CD14-positive monocyte (primary cell): Measurements from ENCODE around the gene SNAP47. TPM values are rescaled to one million over a fixed set of nuclear protein-coding genes. Genes with fewer than 3 reads are reported as not detected.

ENCODE experiments used
- DNase-seq, 3 donors: peaks; one replicate each; pipeline ENCODE4 v3.0.0-alpha.2; 2011 to 2022
- H2AFZ ChIP-seq: 2 replicates; pipeline ENCODE4 v1.6.0; 2012; ENCODE audit warnings: mild to moderate bottlenecking, low read depth, low read length, inconsistent platforms; ENCODE audit not compliant: insufficient read depth, poor library complexity, severe bottlenecking
- H3K27ac ChIP-seq, 2 donors: 1 replicate in 1 of 2; 2 replicates in 1 of 2; pipeline ENCODE4 v1.5.1; 2012 to 2013; ENCODE audit warnings: low read length in 2 of 2, control low read depth in 1 of 2, inconsistent platforms in 1 of 2, low read depth in 1 of 2, mild to moderate bottlenecking in 1 of 2
- H3K27me3 ChIP-seq, 2 donors: one replicate each; pipeline versions ENCODE4 v1.6.0 to v1.6.1; 2011 to 2013; ENCODE audit warnings: low read length in 2 of 2; ENCODE audit not compliant: control insufficient read depth in 2 of 2, insufficient read depth in 2 of 2
- H3K36me3 ChIP-seq, 2 donors: replicated peaks in 1 of 2; 1 replicate in 1 of 2; 2 replicates in 1 of 2; pipeline versions ENCODE4 v1.5.1 to v1.6.1; 2012 to 2013; ENCODE audit warnings: low read length in 2 of 2, control low read depth in 1 of 2, inconsistent platforms in 1 of 2, mild to moderate bottlenecking in 1 of 2; ENCODE audit not compliant: insufficient read depth in 2 of 2, control insufficient read depth in 1 of 2
- H3K4me1 ChIP-seq, 2 donors: 1 replicate in 1 of 2; 2 replicates in 1 of 2; pipeline versions ENCODE4 v1.5.1 to v1.6.1; 2012 to 2013; ENCODE audit warnings: low read length in 2 of 2, control low read depth in 1 of 2, inconsistent platforms in 1 of 2, mild to moderate bottlenecking in 1 of 2, moderate library complexity in 1 of 2; ENCODE audit not compliant: insufficient read depth in 2 of 2, control insufficient read depth in 1 of 2
- H3K4me2 ChIP-seq: replicated peaks from 2 replicates; pipeline ENCODE3; 2012; ENCODE audit warnings: low read length, moderate library complexity, mild to moderate bottlenecking; ENCODE audit not compliant: poor library complexity, severe bottlenecking; ENCODE audit errors: extremely low read depth
- H3K4me3 ChIP-seq, 3 experiments: fragments of 200-600 bp in 1 of 3; sonication (generic) in 1 of 3; replicated peaks in 1 of 3; 1 replicate in 2 of 3; 2 replicates in 1 of 3; pipeline ENCODE4 v1.5.1; 2011 to 2013; ENCODE audit warnings: low read length in 3 of 3, mild to moderate bottlenecking in 3 of 3, control low read depth in 2 of 3, low read depth in 2 of 3, inconsistent platforms in 1 of 3, moderate library complexity in 1 of 3
- H3K79me2 ChIP-seq: 2 replicates; pipeline ENCODE4 v1.6.0; 2012; ENCODE audit warnings: mild to moderate bottlenecking, control low read depth, inconsistent platforms, low read length, moderate library complexity; ENCODE audit not compliant: insufficient read depth
- H3K9ac ChIP-seq: 2 replicates; pipeline ENCODE4 v1.6.0; 2017; ENCODE audit warnings: low read length, mild to moderate bottlenecking; ENCODE audit not compliant: insufficient read depth, poor library complexity, severe bottlenecking
- H3K9me3 ChIP-seq, 2 donors: replicated peaks in 1 of 2; 1 replicate in 1 of 2; 2 replicates in 1 of 2; pipeline versions ENCODE4 v1.5.1 to v1.6.1; 2012 to 2013; ENCODE audit warnings: low read length in 2 of 2, control low read depth in 1 of 2; ENCODE audit not compliant: control insufficient read depth in 1 of 2, insufficient read depth in 1 of 2
- H4K20me1 ChIP-seq: 2 replicates; pipeline ENCODE4 v1.6.0; 2012; ENCODE audit warnings: mild to moderate bottlenecking, low read length, control low read depth, moderate library complexity; ENCODE audit not compliant: insufficient read depth
- H3K27ac Mint-ChIP-seq, 7 donors: one replicate each; pipeline ENCODE4 v1.8.0; 2020; ENCODE audit warnings: mild to moderate bottlenecking in 7 of 7, mixed read lengths in 7 of 7, moderate library complexity in 6 of 7, inconsistent platforms in 2 of 7
- H3K27me3 Mint-ChIP-seq, 3 donors: one replicate each; pipeline ENCODE4 v1.8.0; 2021 to 2022; ENCODE audit warnings: low read depth in 3 of 3, mild to moderate bottlenecking in 3 of 3, mixed read lengths in 3 of 3, moderate library complexity in 3 of 3, inconsistent platforms in 1 of 3
- H3K36me3 Mint-ChIP-seq, 2 donors: one replicate each; pipeline ENCODE4 v1.8.0; 2020; ENCODE audit warnings: mixed read lengths in 2 of 2, inconsistent platforms in 1 of 2, mild to moderate bottlenecking in 1 of 2
- H3K4me1 Mint-ChIP-seq: one replicate; pipeline ENCODE4 v1.8.0; 2020; ENCODE audit warnings: mild to moderate bottlenecking, mixed read lengths
- H3K4me3 Mint-ChIP-seq, 2 donors: one replicate each; pipeline ENCODE4 v1.8.0; 2020; ENCODE audit warnings: mild to moderate bottlenecking in 2 of 2, mixed read lengths in 2 of 2, moderate library complexity in 1 of 2
- H3K9me3 Mint-ChIP-seq, 7 donors: one replicate each; pipeline ENCODE4 v1.8.0; 2020 to 2022; ENCODE audit warnings: mixed read lengths in 7 of 7, mild to moderate bottlenecking in 6 of 7, moderate library complexity in 6 of 7, inconsistent platforms in 2 of 7
- CTCF ChIP-seq: fragments of 200-600 bp; IDR thresholded peaks from one replicate; pipeline ENCODE4 v1.8.0; 2022; ENCODE audit warnings: antibody characterized with exemption, mild to moderate bottlenecking
- WGBS: methylation state at CpG from one replicate; pipeline ENCODE4 v1.1.5; 2013; ENCODE audit warnings: missing lambda C conversion rate; ENCODE audit not compliant: insufficient coverage; 5-methylcytosine and 5-hydroxymethylcytosine counted together
- intact Hi-C, 2 donors: fragments of 100-400 bp; cut with micrococcal nuclease; formaldehyde crosslinking; loops; one replicate each; pipeline versions ENCODE4 v1.15.0 to v1.15.1; 2023
- polyA plus RNA-seq, 3 donors: library from polyadenylated mRNA; depleted of rRNA in 1 of 3; unstranded in 2 of 3; stranded (reverse) in 1 of 3; fragments of 300-500 nt in 2 of 3; fragments of >200 nt in 1 of 3; fragmentation: Illumina TruSeq in 2 of 3; gene quantifications; 1 replicate in 2 of 3; 2 replicates in 1 of 3; pipeline ENCODE4 v1.2.3, GENCODE V29; 2012 to 2021

Gene SNAP47
- polyA plus RNA-seq, 3 donors: 15.4 to 25.0 (median 20.5) TPM

- no peak overlapping the region for H3K27ac Mint-ChIP-seq
- H2AFZ ChIP-seq: no peak overlapping the region
- peaks cover 0 to 1% (median 0%) of the 10 kb centered on the region in 7 donors for H3K9me3 Mint-ChIP-seq
These were observed 57.2 kb downstream of the SNAP47 start for GRCh38 chr1:227792216-227793078.

More at GRCh38 chr1:227792216-227793078, 57.2 kb downstream of the SNAP47 start:
- Histone ChIP-seq H3K4me3 (no peak overlapping the region), H3K36me3 (no peaks in the 10 kb centered on the region), H3K27ac (no peak overlapping the region), H3K27me3 (peaks cover 0 to 17% of the 10 kb centered on the region in 2 donors), H4K20me1 (no peaks in the 10 kb centered on the region), H3K79me2 (no peaks in the 10 kb centered on the region), H3K4me1 (peaks cover 9 to 10% of the 10 kb centered on the region in 2 donors), H3K4me2 (no peak overlapping the region), H3K9ac (no peak overlapping the region), H3K9me3 (no peaks in the 10 kb centered on the region)
- no peak for TF ChIP-seq CTCF
- Mint-ChIP-seq H3K4me3 (no peak overlapping the region), H3K4me1 (peaks cover 7% of the 10 kb centered on the region), H3K27me3 (peaks cover 14 to 20% (median 17%) of the 10 kb centered on the region in 3 donors), H3K36me3 (no peaks in the 10 kb centered on the region)
- DNase-seq: no peak
- 92% methylated on average over 13 of the region's 19 CpGs for WGBS
- intact Hi-C loops: no loop called here
